Testis (tissue), 3 donors: ENCODE results near the gene ATXN7. TPM values are rescaled to one million over a fixed set of nuclear protein-coding genes. Genes with fewer than 3 reads are reported as not detected.

ENCODE experiments used
- DNase-seq: peaks from one replicate; pipeline ENCODE4 v3.0.0-alpha.2; 2019
- H3K27ac ChIP-seq, 2 donors: fragments of 200-600 bp; sonication (generic); one replicate each; pipeline ENCODE4 v1.5.1; 2019
- H3K27me3 ChIP-seq: fragments of 200-600 bp; sonication (generic); one replicate; pipeline ENCODE4 v1.5.1; 2019
- H3K36me3 ChIP-seq: fragments of 200-600 bp; sonication (generic); one replicate; pipeline ENCODE4 v1.5.1; 2017; ENCODE audit warnings: low read depth; ENCODE audit errors: missing control alignments
- H3K4me1 ChIP-seq: fragments of 200-600 bp; sonication (generic); one replicate; pipeline ENCODE4 v1.5.1; 2019
- H3K4me3 ChIP-seq, 2 donors: fragments of 200-600 bp; sonication (generic); one replicate each; pipeline ENCODE4 v1.5.1; 2017 to 2019
- H3K9me3 ChIP-seq: fragments of 200-600 bp; sonication (generic); one replicate; pipeline ENCODE4 v1.5.1; 2017
- POLR2A ChIP-seq: fragments of 450-650 bp; IDR thresholded peaks from one replicate; pipeline ENCODE4 v1.6.1; 2017; ENCODE audit warnings: antibody characterized with exemption, mild to moderate bottlenecking, moderate library complexity
- WGBS, 2 donors: methylation state at CpG; one replicate each; pipeline ENCODE4 v1.1.5; 2018; 5-methylcytosine and 5-hydroxymethylcytosine counted together
- intact Hi-C: fragments of 100-400 bp; cut with DNase I; formaldehyde crosslinking; loops from one replicate; pipeline ENCODE4 v1.15.1; 2023; ENCODE audit warnings: low total_unique reads
- polyA plus RNA-seq: library from polyadenylated mRNA; stranded (reverse); fragments of 350-450 nt; fragmentation: Illumina TruSeq; extraction: RNeasy Lipid Tissue Mini Kit (QIAGEN cat#74804); gene quantifications from one replicate; pipeline ENCODE4 v1.2.3, GENCODE V29; 2014; ENCODE audit warnings: low read depth, low replicate concordance; ENCODE audit not compliant: insufficient read depth
- total RNA-seq, 2 donors: library from RNA; depleted of rRNA; stranded (reverse); fragments of >200 nt; gene quantifications; one replicate each; pipeline ENCODE4 v1.2.3, GENCODE V29; 2016
- TF ChIP-seq, protein P1 (sequence below), 3 experiments: fragments of 450-650 bp in 2 of 3; fragments of 200-600 bp in 1 of 3; sonication (generic) in 1 of 3; IDR thresholded peaks; one replicate each; pipeline ENCODE4 v1.5.1; 2016 to 2019; ENCODE audit warnings: antibody characterized with exemption in 3 of 3, mild to moderate bottlenecking in 2 of 3, moderate library complexity in 1 of 3

Gene ATXN7
- total and polyA plus RNA-seq, 3 donors from 2014 or later = 30.9 to 47.6 (median 46.0) TPM

GRCh38 chr3:63966007-63966406 is 102.3 kb downstream of the ATXN7 start:
- TF ChIP-seq, protein P1, sequence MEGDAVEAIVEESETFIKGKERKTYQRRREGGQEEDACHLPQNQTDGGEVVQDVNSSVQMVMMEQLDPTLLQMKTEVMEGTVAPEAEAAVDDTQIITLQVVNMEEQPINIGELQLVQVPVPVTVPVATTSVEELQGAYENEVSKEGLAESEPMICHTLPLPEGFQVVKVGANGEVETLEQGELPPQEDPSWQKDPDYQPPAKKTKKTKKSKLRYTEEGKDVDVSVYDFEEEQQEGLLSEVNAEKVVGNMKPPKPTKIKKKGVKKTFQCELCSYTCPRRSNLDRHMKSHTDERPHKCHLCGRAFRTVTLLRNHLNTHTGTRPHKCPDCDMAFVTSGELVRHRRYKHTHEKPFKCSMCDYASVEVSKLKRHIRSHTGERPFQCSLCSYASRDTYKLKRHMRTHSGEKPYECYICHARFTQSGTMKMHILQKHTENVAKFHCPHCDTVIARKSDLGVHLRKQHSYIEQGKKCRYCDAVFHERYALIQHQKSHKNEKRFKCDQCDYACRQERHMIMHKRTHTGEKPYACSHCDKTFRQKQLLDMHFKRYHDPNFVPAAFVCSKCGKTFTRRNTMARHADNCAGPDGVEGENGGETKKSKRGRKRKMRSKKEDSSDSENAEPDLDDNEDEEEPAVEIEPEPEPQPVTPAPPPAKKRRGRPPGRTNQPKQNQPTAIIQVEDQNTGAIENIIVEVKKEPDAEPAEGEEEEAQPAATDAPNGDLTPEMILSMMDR (IDR thresholded peaks at IDR 0.05) = no peak
- no peak for TF ChIP-seq POLR2A
- Histone ChIP-seq H3K36me3 (no peaks in the 10 kb centered on the region), H3K27ac (no peak overlapping the region), H3K9me3 (no peaks in the 10 kb centered on the region), H3K4me3 (no peak overlapping the region), H3K4me1 (peaks cover 7% of the 10 kb centered on the region), H3K27me3 (no peaks in the 10 kb centered on the region)
- no peak for DNase-seq
- whole genome bisulfite sequencing, 2 donors = 85 to 94% methylated on average over 4 of the region's 4 CpGs
- intact Hi-C loops = no loop called here

GRCh38 chr3:63966871-63967270 is 103.2 kb downstream of the ATXN7 start:
- WGBS, 2 donors = 92 to 95% methylated on average over 1 of the region's 1 CpG
- H3K9me3 ChIP-seq = no peaks in the 10 kb centered on the region
- H3K27ac ChIP-seq = no peak overlapping the region
- peaks cover 7% of the 10 kb centered on the region for H3K4me1 ChIP-seq
- DNase-seq = no peak
- intact Hi-C loops = no loop called here
- no peaks in the 10 kb centered on the region for H3K36me3 ChIP-seq
- H3K4me3 ChIP-seq = no peak overlapping the region
- TF ChIP-seq POLR2A = no peak
- TF ChIP-seq, protein P1 (IDR thresholded peaks at IDR 0.05) = no peak
- no peaks in the 10 kb centered on the region for H3K27me3 ChIP-seq

DNA sequence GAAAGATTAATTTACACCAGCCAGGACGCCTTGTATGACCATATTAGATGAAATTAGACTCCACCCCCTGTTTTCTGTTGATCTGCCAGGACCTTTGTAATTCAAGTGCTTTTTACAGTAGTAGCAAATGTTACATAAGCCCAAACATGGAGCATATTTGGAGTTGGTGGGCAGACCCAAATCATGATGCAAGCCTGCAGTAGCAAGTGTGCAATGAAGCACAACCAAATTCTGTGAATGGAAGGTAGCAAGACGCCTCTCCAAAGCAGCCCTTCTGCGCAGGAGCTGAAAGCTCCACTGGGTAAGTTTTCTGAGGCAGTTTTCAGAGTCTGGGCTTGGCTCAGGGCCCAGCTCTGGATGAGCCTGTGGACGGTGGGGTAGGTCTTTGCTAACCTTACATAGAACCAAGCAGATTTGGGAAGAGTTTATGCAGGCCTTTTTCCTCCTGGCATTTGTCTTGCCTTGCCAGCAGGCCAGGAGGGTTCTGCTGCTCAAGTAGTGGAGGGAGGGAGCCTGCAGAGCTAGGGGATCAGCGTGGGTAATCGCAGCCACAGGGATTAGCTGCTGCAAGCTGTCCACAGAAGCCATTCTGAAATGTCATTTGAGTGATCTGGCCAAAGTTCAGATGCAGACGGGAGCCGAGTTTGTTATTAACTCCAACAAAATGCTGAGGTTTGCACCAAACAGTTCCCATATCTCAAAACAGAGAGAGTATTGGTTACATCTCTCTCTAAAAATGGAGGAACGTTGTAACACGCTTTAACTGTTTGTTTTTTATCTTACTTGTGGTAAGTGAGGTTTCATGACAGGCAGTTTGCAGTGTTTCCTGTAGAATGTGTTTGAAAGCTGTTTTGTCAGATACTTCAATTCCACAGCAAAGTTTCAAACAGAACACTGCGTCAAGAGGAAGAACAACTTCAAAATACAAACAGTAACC is 104.3 kb downstream of the ATXN7 start:
- intact Hi-C loops = no loop called here
- Histone ChIP-seq H3K9me3 (no peaks in the 10 kb centered on the region), H3K27me3 (no peaks in the 10 kb centered on the region), H3K4me3 (no peak overlapping the region), H3K36me3 (no peaks in the 10 kb centered on the region), H3K4me1 (peaks cover 7% of the 10 kb centered on the region), H3K27ac (peak overlapping the region in 1 of 2 donors; percentile 0)
- peak; percentile 19 for DNase-seq
- WGBS, 2 donors = 36 to 39% methylated on average over 11 of the region's 11 CpGs
- TF ChIP-seq, protein P1 (IDR thresholded peaks at IDR 0.05) = no peak
- TF ChIP-seq POLR2A = no peak

GRCh38 chr3:63968612-63969350 is 105.1 kb downstream of the ATXN7 start:
- TF ChIP-seq, protein P1 (IDR thresholded peaks at IDR 0.05) = no peak
- TF ChIP-seq POLR2A = no peak
- no peak for DNase-seq
- intact Hi-C loops = no loop called here
- 64 to 78% methylated on average over 3 of the region's 3 CpGs for WGBS, 2 donors
- Histone ChIP-seq H3K4me1 (peaks cover 7% of the 10 kb centered on the region), H3K27ac (no peak overlapping the region), H3K36me3 (no peaks in the 10 kb centered on the region), H3K27me3 (no peaks in the 10 kb centered on the region), H3K4me3 (no peak overlapping the region), H3K9me3 (no peaks in the 10 kb centered on the region)
